HepG2 (cell line): ENCODE measurements around the gene ZNF3. TPM values are rescaled to one million over a fixed set of nuclear protein-coding genes. Genes with fewer than 3 reads are reported as not detected.

Experiments
- ADNP ChIP-seq: sonication (generic); formaldehyde crosslinking; IDR thresholded peaks from 2 replicates; pipeline ENCODE4 v1.4.0; 2020; ENCODE audit warnings: missing genetic modification reagents
- FOXO1 ChIP-seq: sonication (generic); formaldehyde crosslinking; IDR thresholded peaks from 2 replicates; pipeline ENCODE4 v1.4.0; 2020; ENCODE audit warnings: missing genetic modification reagents
- HOMEZ ChIP-seq: IDR thresholded peaks from 2 replicates; pipeline ENCODE4 v1.6.1; 2016; ENCODE audit warnings: low read depth
- MLLT10 ChIP-seq: sonication (generic); formaldehyde crosslinking; IDR thresholded peaks from 2 replicates; pipeline ENCODE4 v1.4.0; 2020; ENCODE audit warnings: missing genetic modification reagents
- REL ChIP-seq: sonication (generic); formaldehyde crosslinking; conservative IDR thresholded peaks from 2 replicates; pipeline ENCODE4 v1.8.0; 2022; ENCODE audit warnings: mild to moderate bottlenecking, missing genetic modification reagents, moderate library complexity
- YY1 ChIP-seq: IDR thresholded peaks from 2 replicates; pipeline ENCODE4 v1.6.1; 2011; ENCODE audit warnings: low read length, low read depth, moderate library complexity, mild to moderate bottlenecking; ENCODE audit not compliant: insufficient read depth, insufficient replicate concordance
- ZNF3 ChIP-seq: IDR thresholded peaks from 2 replicates; pipeline ENCODE4 v1.7.0; 2017; ENCODE audit warnings: inconsistent platforms
- ZNF460 ChIP-seq: sonication (generic); formaldehyde crosslinking; IDR thresholded peaks from 2 replicates; pipeline ENCODE4 v1.5.1; 2020; ENCODE audit warnings: missing genetic modification reagents, mild to moderate bottlenecking, borderline replicate concordance
- ZNF564 ChIP-seq: sonication (generic); formaldehyde crosslinking; IDR thresholded peaks from 2 replicates; pipeline ENCODE4 v1.8.1; 2023; ENCODE audit warnings: mild to moderate bottlenecking, missing genetic modification reagents
- ZNF646 ChIP-seq: sonication (generic); formaldehyde crosslinking; IDR thresholded peaks from 2 replicates; pipeline ENCODE4 v1.9.0; 2021; ENCODE audit warnings: mild to moderate bottlenecking, missing genetic modification reagents
- ZNF670 ChIP-seq: sonication (generic); formaldehyde crosslinking; IDR thresholded peaks from 2 replicates; pipeline ENCODE4 v1.8.0; 2022; ENCODE audit warnings: mild to moderate bottlenecking, missing genetic modification reagents, borderline replicate concordance
- polyA plus RNA-seq, 8 experiments: library from polyadenylated mRNA; depleted of rRNA in 3 of 8; stranded (reverse) in 7 of 8; unstranded in 1 of 8; fragments of >200 nt; fragmentation: Illumina TruSeq in 4 of 8; extraction: Trizol in 4 of 8; gene quantifications; 2 replicates each; pipeline versions ENCODE4 v1.2.1 to v1.2.3, GENCODE V29; 2011 to 2016; ENCODE audit warnings: low read depth in 4 of 8, missing spikeins in 1 of 8, mixed read lengths in 1 of 8; ENCODE audit not compliant: insufficient read depth in 1 of 8
- total RNA-seq, 5 experiments: library from RNA; depleted of rRNA; stranded (reverse); fragments of >200 nt; fragmentation: Illumina TruSeq; extraction: Trizol; gene quantifications; 2 replicates each; pipeline ENCODE4 v1.2.3, GENCODE V29; 2016; ENCODE audit warnings: low read depth in 1 of 5
- TF ChIP-seq, protein P1 (sequence below): sonication (generic); formaldehyde crosslinking; IDR thresholded peaks from 2 replicates; pipeline ENCODE4 v1.4.0; 2020; ENCODE audit warnings: missing genetic modification reagents, mild to moderate bottlenecking, borderline replicate concordance
- TF ChIP-seq, protein P2 (sequence below): sonication (generic); formaldehyde crosslinking; IDR thresholded peaks from 2 replicates; pipeline ENCODE4 v1.4.0; 2020; ENCODE audit warnings: missing genetic modification reagents, borderline replicate concordance

The ZNF3 gene
- total and polyA plus RNA-seq, 2 of the 13 experiments (the other 11 are each of a cell fraction or from before 2014, with no cell fraction given): 33.7 to 56.9 TPM

GRCh38 chr7:100100420-100101015 is 19.0 kb upstream of the ZNF3 start (continued):
- no peak for TF ChIP-seq ZNF646
- peak; percentile 45; the same call in 1 of the 2 replicates for TF ChIP-seq HOMEZ
- peak; percentile 78 for TF ChIP-seq YY1
- TF ChIP-seq, protein P1, sequence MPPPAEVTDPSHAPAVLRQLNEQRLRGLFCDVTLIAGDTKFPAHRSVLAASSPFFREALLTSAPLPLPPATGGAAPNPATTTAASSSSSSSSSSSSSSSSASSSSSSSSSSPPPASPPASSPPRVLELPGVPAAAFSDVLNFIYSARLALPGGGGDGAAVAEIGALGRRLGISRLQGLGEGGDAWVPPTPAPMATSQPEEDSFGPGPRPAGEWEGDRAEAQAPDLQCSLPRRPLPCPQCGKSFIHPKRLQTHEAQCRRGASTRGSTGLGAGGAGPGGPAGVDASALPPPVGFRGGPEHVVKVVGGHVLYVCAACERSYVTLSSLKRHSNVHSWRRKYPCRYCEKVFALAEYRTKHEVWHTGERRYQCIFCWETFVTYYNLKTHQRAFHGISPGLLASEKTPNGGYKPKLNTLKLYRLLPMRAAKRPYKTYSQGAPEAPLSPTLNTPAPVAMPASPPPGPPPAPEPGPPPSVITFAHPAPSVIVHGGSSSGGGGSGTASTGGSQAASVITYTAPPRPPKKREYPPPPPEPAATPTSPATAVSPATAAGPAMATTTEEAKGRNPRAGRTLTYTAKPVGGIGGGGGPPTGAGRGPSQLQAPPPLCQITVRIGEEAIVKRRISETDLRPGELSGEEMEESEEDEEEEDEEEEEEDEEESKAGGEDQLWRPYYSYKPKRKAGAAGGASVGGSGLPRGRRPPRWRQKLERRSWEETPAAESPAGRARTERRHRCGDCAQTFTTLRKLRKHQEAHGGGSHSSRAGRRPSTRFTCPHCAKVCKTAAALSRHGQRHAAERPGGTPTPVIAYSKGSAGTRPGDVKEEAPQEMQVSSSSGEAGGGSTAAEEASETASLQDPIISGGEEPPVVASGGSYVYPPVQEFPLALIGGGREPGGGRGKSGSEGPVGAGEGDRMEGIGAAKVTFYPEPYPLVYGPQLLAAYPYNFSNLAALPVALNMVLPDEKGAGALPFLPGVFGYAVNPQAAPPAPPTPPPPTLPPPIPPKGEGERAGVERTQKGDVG (CRISPR knock-in tag): no peak; the same call in 1 of the 2 replicates
- no peak for TF ChIP-seq MLLT10
- TF ChIP-seq REL (CRISPR knock-in tag): no peak
- peak; percentile 91 for TF ChIP-seq FOXO1 (CRISPR knock-in tag)
- TF ChIP-seq, protein P2, sequence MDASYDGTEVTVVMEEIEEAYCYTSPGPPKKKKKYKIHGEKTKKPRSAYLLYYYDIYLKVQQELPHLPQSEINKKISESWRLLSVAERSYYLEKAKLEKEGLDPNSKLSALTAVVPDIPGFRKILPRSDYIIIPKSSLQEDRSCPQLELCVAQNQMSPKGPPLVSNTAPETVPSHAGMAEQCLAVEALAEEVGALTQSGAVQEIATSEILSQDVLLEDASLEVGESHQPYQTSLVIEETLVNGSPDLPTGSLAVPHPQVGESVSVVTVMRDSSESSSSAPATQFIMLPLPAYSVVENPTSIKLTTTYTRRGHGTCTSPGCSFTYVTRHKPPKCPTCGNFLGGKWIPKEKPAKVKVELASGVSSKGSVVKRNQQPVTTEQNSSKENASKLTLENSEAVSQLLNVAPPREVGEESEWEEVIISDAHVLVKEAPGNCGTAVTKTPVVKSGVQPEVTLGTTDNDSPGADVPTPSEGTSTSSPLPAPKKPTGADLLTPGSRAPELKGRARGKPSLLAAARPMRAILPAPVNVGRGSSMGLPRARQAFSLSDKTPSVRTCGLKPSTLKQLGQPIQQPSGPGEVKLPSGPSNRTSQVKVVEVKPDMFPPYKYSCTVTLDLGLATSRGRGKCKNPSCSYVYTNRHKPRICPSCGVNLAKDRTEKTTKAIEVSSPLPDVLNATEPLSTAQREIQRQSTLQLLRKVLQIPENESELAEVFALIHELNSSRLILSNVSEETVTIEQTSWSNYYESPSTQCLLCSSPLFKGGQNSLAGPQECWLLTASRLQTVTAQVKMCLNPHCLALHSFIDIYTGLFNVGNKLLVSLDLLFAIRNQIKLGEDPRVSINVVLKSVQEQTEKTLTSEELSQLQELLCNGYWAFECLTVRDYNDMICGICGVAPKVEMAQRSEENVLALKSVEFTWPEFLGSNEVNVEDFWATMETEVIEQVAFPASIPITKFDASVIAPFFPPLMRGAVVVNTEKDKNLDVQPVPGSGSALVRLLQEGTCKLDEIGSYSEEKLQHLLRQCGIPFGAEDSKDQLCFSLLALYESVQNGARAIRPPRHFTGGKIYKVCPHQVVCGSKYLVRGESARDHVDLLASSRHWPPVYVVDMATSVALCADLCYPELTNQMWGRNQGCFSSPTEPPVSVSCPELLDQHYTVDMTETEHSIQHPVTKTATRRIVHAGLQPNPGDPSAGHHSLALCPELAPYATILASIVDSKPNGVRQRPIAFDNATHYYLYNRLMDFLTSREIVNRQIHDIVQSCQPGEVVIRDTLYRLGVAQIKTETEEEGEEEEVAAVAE (CRISPR knock-in tag): peak; percentile 66; the same call in 1 of the 2 replicates
- TF ChIP-seq ZNF564: peak; percentile 85; the same call in 1 of the 2 replicates
- 0 out of 2 replicates have a peak, but pooled peaks have one; percentile 63 for TF ChIP-seq ZNF670 (CRISPR knock-in tag)
- no peak for TF ChIP-seq ZNF3 (CRISPR knock-in tag)
- TF ChIP-seq ADNP: no peak
- TF ChIP-seq ZNF460: no peak
